Stimulated activated CD8-positive, alpha-beta memory T cell treated with anti-CD3 and anti-CD28 coated beads, Interleukin-15, amount 100 ng/mL, for 4 hours (primary cell): Measurements from ENCODE around the gene ARL13B.
"Not testable (repeated sequence)": the region's sequence is repeated elsewhere in the genome, so short reads cannot be mapped to it uniquely, and the experiment has no call there.

Experiments used
- DNase-seq, 2 donors: peaks; one replicate each; pipeline ENCODE4 v3.0.0-alpha.2; 2020; ENCODE audit warnings: low read depth in 2 of 2

ARL13B gene

DNA sequence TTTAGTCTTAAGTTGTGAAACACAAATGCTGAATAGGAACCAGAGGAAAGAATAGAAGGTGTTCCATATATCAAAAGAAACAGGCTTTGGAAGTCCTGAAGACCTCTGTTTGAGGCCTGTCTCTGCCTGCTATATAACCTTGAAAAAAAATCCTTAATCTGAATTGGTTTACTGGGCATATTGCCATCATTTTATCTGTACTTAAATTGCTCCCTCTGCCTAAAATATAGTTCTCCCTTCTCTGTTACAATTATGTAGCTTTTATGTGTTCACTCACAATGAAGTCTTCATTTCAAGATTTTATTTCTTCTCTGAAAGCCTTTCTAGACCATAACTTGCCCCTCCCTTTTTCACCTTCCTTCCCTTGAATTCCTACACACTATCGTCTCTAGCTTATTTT is 21.2 kb downstream of the ARL13B start:
- DNase-seq = no peak

DNA sequence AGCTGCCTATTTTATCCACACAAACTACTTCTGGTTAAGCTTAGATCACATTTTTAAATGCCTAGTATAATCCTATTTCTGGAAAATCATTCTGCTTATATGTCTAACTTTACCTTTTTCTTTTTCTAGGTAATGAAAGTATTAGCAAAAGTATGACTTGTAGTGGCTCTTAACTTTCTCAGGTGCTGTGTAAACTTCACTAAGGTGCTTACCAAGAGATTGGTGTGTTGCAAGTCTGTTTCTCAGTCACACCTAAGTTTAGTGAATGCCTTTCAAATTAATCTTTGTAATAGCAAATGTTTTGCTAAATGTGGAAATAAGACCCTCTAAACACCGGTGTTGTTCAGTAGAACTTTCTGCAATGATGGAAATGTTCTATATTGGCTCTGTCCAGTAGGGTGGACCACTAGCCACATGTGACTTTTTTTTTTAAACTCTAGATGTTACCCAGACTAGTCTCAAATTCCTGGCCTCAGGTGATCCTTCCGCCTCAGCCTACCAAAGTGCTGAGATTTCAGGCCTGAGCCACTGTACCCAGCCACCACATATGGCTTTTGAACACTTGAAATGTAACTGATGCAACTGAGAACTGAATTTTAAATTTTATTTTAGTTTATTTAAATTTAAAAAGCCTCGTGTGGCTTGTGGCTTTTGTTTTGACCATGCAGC is 22.0 kb downstream of the ARL13B start:
- DNase-seq = no peak

DNA sequence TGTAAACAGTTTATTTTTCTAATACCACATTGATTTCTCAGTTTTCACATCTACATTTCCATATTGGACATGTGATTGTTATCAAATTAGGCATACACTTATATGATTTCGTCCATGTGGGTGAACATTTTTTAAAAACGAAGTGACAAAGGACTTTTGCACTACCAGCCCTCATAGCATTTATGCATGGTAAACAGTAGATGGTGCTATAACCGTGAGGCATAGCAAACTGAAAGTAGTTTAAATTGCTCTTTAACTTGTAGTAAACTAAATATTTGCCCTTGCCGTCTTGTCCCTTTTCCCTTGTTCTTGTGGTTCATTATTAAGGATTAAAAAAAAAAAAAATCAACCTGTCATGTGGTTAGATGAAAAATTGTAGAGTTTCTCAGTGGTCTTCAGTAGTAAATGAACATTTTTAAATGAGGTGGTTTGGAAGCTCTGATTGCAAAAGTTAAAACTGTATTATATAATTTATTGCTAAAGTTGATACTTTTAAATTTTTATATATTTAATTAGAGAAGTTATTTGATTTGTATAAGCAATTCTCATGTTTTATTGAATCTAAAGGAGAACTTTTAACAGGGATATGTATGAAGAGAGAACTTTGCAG is 24.5 kb downstream of the ARL13B start:
- DNase-seq = no peak

DNA sequence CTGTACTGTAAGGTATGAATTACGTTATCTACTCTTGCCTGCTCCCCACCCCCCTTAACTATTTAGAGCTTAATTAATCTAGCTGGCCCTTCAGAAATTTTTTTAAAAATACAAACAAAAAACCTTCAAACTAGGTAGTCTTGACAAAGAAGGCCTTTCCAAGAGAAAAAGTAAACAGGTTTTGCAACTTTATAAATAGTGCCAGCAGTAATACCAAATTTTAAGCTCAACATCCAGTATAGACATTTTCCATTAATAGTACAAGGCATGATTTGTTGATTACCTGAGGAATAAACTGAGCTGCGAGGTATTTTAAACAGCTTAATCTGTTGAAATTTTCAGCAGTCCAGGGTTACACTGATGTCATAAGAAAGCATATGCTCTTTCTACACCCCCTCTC is 28.3 kb downstream of the ARL13B start:
- DNase-seq = no peak

DNA sequence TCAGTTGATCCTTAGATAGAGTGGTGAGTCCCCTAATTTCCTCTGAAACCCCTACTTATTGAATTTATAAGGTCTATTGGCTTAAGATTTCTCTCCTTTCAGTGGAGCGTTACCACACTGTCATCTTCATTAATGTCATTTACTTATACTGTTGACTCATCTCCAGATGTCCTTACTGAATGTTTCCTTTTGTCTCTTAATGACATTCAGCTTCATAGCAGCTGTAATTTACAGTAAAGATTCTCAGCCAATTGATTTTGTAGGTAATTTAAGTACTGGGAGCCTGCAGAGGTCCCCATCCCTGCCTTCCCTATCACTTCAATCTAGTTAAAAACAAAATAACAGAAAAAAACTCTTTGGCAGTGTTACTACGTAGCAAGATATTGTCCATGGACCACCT is 29.7 kb downstream of the ARL13B start:
- no peak for DNase-seq

DNA sequence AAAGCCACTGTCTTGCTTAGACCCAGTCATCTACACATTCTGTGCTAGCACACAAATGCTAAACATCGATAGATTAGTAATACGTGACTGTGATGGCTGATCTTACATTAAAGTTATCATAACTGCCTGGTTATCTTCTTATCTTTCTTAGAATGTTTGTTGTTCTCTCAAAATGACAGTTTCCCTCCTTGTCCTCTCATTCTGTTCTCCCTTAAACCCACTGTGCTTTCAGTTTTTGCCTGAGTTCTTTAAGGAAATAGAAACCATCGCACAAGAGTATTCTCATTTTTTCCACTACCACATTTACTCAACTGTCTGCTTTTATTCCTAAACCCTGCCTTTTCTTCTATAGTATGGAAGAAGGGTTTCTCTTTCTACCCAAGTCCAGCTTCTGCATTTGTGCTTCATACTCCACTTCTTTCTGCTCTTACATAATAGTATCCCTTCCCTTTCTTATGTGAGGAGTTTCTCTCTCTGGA is 31.3 kb downstream of the ARL13B start:
- DNase-seq = no peak

DNA sequence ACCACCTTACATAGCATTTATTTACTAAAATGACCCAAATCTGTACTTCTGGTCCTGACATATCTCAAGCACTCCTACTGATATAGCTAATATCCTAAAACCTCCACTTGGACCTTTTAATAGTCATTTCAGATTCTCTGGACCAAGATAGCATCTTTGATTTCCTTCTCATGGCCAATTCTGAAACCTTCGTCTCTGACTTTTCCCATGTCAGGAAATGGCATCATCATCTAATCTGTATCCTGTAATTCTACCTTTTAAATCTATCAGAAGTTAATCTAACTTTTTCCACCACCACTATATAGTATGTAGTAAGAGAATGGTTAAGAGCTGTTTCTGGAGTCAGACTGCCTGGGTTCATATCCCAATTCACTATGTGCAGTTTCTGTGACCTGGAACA is 32.2 kb downstream of the ARL13B start:
- DNase-seq = no peak

DNA sequence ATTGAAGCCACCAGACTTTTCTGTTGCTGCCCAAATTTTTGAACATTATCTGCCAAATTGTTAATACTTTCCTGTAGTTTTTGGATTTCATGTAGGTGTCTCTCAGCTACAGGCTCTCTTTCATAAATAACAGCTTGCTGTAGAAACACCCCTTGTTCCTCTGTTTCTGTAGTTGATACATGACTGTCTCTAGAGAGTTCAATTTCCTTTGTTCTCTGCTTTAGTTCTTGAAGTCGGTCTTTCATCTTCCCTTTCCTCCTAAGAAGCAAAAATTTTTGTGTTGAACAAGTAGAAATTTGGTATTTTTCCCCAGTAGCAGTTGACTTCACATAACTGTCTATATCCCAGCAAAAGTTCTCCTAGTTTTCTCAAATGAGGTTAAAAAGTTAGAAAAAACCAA is 35.1 kb downstream of the ARL13B start:
- DNase-seq = no peak

DNA sequence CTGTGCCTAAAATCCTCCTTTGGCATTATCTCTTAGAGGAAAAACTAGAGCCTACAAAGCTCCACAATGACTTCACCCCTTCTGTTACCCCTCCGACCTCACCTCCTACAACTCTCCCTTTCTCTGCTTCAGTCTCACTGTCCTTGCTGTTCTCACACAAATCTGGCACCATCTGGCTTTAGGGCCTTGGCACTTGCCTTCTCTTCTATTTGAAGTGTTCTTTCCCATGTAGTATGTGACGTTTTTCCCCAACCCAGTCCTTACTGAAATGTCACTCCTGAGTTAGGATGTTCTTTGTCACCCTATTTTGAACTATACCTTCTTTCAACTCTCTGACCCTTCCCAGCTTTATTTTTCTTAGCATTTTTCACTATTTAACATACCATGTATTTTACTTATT is 39.7 kb downstream of the ARL13B start:
- no peak for DNase-seq

DNA sequence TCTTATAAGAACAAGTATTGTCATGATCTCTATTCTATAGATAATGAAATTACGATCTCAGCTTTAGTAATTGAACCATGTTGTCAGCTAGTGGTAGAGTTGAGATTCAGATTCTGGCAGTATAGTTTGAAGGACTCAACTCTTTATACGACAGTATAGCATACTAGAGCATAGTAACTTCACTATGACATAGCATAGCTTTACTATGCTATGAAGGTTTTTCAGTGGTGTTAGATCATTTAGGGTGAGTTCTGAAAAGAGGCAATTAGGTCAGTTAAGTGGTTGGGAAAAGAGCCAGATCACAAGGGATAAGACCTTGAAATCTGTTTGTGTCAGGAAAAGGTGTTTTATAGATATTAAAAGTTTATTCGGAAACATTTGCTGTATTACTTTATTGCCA is 40.3 kb downstream of the ARL13B start:
- no peak for DNase-seq

DNA sequence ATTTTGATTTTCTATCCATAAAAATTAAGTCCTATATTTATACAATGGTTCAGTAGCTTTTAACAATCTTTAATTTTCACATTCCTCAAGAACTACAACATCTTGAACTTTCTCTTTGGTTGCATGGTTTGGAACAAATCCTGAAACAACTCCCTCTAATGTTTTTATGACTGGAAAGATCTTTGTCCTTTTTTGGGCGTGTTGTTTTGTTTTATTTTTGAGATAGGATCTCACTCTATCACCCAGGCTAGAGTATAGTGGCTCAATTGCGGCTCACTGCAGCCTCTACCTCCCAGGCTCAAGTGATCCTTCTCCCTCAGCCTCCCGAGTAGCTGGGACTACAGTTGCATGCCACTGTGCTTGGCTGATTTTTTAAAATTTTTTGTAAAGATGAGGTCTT is 44.4 kb downstream of the ARL13B start:
- no peak for DNase-seq

DNA sequence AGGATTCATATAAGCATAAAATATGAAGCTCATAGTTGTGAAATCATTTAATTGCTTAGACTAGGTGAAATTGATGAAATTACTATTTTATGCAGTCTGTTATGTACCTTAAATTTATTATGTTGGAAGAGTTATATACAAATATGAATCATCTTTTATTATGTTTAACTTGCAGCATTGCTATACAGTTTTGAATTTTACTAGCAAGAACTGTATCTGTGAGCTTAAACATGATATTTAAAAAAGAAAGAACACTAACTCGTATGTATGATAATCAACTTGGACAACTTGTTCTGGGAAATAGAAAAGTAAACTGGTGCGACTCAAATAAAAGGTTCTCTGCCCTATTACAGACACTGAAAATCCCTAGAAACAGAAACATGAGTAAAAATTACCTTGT is 46.7 kb downstream of the ARL13B start:
- no peak for DNase-seq

DNA sequence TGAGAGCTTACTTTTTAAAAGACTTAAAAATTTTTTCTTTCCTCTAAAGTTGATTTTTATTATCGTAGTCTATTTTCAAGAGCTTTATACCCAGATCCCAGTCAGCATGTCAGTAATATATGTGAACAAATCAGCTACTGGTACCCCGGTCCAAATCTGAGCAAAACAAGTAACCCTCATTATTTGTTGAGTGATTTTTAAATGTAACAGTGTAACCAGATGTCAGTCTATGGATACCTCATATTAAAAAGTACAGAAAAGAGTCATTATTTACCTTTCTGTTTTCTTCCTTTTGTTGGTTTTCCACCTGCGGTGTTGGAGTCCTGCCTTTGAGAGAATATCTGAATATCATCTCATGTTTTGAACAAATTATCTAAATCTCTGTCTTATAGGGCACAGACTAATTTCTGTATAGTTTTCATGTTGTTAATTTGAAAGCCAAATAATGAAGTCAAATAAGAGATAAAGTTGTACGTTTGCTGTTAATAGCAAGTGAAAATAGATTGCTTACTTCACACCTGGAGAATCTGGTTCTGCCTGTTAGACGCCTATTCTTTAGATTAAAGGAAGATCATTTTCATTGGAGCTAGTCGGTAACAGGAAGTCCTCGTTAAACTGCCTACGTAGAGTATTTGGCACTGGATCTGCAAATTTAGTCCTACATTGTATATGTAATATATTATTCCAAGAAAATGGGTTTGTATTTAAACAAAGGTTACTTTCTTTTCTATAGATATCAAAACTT is 48.3 kb downstream of the ARL13B start, which contains the start of gene STX19:
Gene STX19, minus strand, starts transcription at position 505 of the 745 bp plus-strand sequence. CDS start 13,328 bp downstream, outside the sequence.
- no peak for DNase-seq

DNA sequence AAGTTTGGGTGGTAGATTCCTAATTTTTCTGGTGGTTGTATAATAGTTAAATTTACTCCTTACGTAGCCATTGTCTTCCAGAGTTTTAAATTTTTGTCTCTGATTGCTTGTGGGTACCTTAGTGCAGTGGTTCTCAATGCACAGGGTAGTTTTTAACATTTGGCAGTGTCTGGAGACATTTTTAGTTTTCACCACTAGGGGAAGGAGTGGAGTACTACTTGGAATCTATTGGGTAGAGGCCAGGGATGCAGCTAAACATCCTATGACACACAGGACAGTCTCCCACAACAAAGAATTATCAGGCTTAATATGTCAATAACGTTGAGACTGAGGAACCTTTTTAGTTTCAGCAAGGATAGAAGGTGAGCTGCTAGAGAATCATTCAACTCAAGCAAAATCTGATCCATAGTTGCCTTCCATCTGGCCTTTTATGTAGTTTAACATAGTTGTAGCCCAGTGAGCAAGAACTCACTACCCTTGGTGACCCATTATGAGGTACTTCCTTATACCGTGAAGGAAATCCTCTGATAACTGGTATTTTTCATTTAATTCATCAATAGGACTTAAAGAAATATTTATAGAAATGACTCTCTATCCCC is 57.1 kb downstream of the ARL13B start:
- DNase-seq = no peak

DNA sequence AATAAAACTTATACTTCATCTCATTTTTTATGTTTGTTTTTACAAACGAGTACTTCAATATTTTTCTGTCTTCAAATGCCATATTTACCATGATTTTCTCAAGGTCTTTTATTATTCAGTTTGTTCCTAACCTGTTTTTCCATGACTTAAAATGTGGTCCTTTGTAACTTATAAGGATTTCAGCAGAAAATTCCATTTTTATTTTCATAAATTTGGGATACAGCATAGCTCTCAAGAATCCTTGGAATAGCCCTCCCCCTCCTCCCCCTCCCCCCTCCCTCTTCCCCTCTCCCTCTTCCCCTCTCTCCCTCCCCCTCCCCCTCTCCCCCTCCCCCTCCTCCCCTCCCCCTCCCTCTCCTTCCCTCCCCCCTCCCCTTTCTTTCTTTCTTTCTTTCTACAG is 63.3 kb downstream of the ARL13B start:
- no peak for DNase-seq

DNA sequence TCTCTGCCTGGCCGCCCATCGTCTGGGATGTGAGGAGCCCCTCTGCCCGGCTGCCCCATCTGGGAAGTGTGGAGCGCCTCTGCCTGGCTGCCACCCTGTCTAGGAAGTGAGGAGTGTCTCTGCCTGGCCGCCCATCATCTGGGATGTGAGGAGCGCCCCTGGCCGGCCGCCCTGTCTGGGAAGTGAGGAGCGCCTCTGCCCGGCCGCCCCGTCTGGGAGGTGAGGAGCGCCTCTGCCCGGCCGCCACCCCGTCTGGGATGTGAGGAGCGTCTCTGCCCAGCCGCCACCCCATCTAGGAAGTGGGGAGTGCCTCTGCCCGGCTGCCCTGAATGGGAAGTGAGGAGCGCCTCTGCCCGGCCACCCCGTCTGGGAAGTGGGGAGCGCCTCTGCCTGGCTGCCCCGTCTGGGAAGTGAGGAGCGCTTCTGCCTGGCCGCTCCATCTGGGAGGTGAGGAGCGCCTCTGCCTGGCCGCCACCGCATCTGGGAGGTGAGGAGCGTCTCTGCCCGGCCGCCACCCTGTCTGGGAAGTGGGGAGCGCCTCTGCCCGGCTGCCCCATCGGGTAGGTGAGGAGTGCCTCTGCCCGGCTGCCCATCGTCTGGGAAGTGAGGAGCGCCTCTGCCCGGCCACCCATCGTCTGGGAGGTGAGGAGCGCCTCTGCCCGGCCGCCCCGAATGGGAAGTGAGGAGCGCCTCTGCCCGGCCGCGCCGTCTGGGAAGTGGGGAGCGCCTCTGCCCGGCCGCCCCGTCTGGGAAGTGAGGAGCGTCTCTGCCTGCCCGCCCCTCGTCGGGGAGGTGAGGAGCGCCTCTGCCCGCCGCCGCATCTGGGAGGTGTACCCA is 64.4 kb downstream of the ARL13B start:
- DNase-seq = not testable (repeated sequence)

DNA sequence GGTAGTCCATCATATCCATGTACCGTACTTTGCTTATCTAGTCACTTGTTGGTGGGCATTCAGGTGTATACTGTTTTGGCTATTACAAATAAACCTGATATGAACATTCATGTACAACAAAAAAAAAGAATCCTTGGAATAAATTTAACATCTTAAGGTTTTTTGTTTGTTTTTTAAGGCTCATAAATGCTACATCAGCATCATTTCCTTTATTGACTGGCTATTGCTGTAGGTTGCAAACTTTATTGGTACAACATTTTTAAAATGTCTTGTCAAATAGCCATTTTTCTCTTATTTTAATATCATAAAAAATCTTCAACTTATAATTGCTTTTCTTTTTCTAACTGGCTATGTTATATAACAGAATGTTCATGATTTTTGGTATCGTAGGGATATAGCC is 66.6 kb downstream of the ARL13B start:
- no peak for DNase-seq

DNA sequence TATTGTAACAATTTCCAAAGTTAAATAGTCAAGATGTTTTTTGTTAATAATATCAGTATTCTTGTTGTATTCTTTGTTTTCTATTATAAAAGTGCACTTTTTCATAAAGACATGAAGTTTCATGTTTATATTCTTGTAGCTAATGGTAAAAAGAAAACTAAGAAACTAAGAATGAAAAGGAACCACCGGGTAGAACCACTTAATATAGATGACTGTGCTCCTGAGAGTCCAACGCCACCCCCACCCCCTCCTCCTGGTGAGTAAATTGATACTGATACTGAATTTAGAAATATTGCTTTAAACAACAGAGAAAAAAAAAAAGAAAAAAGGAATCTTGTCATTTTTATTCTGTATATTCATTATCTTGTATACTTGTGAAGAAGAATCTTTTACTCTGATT is 69.3 kb downstream of the ARL13B start:
- DNase-seq = no peak

DNA sequence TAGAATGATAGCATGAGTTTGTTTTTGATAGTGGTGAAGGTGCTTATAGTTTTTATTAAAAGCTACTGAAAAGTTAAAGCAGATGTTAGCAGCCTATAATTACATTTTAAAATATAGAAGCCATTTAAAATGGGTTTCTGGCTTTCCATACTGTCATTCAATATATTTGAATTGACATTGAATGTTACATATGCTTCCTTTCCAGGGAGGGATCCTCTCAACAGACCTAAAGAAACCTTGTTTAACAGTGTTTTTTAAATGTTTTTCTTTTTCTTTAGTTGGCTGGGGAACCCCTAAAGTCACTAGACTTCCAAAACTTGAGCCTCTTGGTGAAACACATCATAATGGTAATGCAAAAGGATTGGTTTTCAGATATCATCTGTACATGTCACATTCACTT is 70.6 kb downstream of the ARL13B start:
- DNase-seq = no peak

DNA sequence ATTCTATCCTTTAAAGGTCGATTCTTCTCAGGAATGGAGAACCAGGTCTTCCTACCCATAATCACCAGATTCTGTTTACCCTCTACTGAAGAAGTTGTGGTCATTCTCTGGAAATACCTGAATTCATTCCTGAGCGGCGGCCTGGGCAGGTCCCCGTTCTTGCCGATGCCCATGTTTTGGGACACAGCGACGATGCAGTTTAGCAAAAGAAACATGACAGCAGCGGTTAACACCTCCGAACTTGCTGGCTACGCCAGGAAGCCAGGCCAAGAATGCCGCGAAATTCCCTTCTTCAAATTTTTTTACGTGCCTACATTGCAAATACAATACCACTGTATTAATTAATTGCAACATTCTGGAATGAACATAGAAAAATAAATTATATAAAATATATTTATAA is 81.3 kb downstream of the ARL13B start:
- DNase-seq = no peak

DNA sequence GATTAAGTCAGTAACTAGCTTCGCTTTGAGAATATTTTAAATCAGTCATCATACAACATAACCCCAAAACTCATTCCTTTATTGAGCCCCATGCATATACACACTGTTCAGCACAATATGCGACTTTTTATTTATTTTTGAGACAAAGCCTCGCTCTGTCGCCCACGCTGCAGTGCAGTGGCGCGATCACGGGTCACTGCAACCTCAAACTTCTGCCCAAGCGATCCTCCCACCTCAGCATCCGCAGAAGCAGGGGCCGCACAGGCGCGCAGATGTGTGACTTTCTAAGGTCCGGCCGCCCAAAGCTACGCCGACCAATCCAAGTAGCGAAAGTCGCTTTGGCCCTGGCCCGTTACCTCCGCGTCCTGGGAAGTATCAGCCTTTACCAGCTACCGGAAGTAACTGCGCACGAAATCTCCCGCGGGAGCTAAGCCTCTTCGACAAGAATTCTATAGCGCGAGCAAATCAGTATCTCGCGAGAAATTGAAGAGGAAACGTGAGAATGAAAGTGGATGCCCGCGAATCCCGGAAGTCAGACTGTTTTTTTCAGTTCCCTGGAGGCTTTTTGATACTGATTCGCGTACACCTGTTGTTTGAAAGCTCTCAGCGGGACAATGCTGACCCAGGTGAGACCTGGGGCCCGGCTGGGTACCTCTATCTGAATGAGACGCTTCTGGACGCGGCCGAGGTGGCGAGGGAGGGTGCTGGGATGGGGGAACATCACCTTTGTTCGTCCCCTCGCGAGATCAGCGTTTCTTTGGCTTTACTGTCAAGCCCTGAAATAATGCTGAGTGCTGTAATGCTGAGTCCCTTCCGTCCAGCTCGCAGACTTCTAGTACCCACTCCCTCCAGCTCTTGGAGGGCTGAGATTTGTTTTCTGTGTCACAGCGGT is 82.8 kb downstream of the ARL13B start, which contains the start of the genes DHFR2 and NSUN3:
Gene DHFR2, minus strand, starts transcription at position 404 of the 892 bp plus-strand sequence. CDS start 1,405 bp downstream, outside the sequence.
Gene NSUN3, plus strand, starts transcription at position 549 of the 892 bp plus-strand sequence. Its CDS starts 66 bp downstream, at position 615.
- DNase-seq = peak; percentile 60 to 75
